HL-60 (cell line): ENCODE results near the gene NIPBL.

Experiments
- DNase-seq, 2 experiments: peaks; one replicate each; pipeline ENCODE4 v3.0.0-alpha.2; 2010 to 2020; ENCODE audit warnings: low read depth in 1 of 2, low spot score in 1 of 2
- H3K27ac ChIP-seq: fragments of 250-450 bp; sonication (Bioruptor Pico); replicated peaks from 2 replicates; pipeline ENCODE4 v1.5.1; 2020; ENCODE audit warnings: mild to moderate bottlenecking, moderate library complexity
- H3K27me3 ChIP-seq: fragments of 250-450 bp; sonication (Bioruptor Pico); 2 replicates; pipeline ENCODE4 v1.5.1; 2021; ENCODE audit warnings: mild to moderate bottlenecking, moderate library complexity; ENCODE audit not compliant: insufficient read depth, poor library complexity, severe bottlenecking
- H3K4me3 ChIP-seq: replicated peaks from 2 replicates; pipeline ENCODE4 v1.5.1; 2011; ENCODE audit warnings: mild to moderate bottlenecking, control low read depth, low read length; ENCODE audit not compliant: insufficient read depth
- CTCF ChIP-seq: IDR thresholded peaks from one replicate; pipeline ENCODE4 v1.5.1; 2011; ENCODE audit warnings: low read length, control low read depth, inconsistent platforms; ENCODE audit not compliant: insufficient read depth
- GABPA ChIP-seq: IDR thresholded peaks from 2 replicates; pipeline ENCODE4 v1.6.1; 2012; ENCODE audit warnings: low read depth
- POLR2AphosphoS5 ChIP-seq: IDR thresholded peaks from 2 replicates; pipeline ENCODE4 v1.6.1; 2012; ENCODE audit warnings: low read depth
- REST ChIP-seq: IDR thresholded peaks from 2 replicates; pipeline ENCODE4 v1.6.1; 2012; ENCODE audit warnings: low read depth; ENCODE audit not compliant: insufficient replicate concordance
- SPI1 ChIP-seq: IDR thresholded peaks from 2 replicates; pipeline ENCODE4 v1.6.1; 2012; ENCODE audit warnings: low read depth, mild to moderate bottlenecking, borderline replicate concordance

NIPBL gene

DNA sequence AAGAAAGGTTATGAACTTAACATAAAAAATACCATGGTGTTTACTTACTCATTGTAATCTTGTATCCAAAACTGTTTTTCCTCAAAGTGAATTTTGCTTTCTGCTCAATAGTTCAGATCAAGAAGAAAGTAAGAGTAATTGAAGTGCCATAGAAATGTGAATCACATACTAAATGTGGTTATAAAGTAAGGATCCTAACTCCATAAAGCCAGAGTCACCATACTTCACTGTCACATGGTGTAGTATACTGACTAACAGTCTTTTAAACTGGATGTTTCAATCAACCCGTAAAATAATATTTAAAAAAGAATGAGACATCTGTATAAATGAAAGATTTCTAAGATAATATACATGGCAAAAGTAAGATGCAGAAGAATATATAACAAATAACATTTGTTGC lies 72.1 kb downstream of the NIPBL start:
- Histone ChIP-seq H3K27ac (no peak overlapping the region), H3K4me3 (no peak overlapping the region), H3K27me3 (no peaks in the 10 kb centered on the region)
- DNase-seq = no peak
- TF ChIP-seq GABPA (no peak), POLR2AphosphoS5 (no peak), SPI1 (no peak), CTCF (no peak), REST (no peak)

DNA sequence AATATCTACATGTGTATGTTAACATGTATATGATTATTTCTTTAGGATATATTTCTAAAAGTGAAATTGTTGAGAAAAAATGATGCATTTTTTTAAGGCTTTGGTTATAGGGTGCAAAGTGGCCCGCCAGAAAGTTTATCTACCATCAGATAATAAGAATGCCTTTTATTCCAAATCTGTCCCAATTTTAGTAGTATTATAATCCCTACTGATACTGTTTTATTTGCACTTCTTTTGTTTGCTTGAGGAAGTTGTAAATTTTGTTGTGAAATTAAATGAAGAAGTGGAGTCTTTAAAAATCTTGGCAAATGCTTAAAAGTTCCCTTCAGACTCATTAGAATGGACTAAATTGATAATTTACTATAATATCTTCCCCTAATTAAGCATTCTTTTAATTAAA lies 73.0 kb downstream of the NIPBL start:
- TF ChIP-seq POLR2AphosphoS5 (no peak), CTCF (no peak), GABPA (no peak), SPI1 (peak; percentile 24; the same call in 1 of the 2 replicates)

GRCh38 chr5:36950586-36951457 lies 74.3 kb downstream of the NIPBL start:
- Histone ChIP-seq H3K27me3 (no peaks in the 10 kb centered on the region), H3K4me3 (no peak overlapping the region), H3K27ac (no peak overlapping the region)
- DNase-seq = no peak
- no peak for TF ChIP-seq POLR2AphosphoS5
- TF ChIP-seq REST = no peak
- TF ChIP-seq SPI1 = no peak
- no peak for TF ChIP-seq GABPA
- no peak for TF ChIP-seq CTCF

More for the DNA sequence above, 73.0 kb downstream of the NIPBL start:
- Histone ChIP-seq H3K4me3 (no peak overlapping the region), H3K27ac (no peak overlapping the region), H3K27me3 (no peaks in the 10 kb centered on the region)
- DNase-seq = no peak
